HUDEP-2 (cell line): ENCODE data around the gene ZNF334.

Experiments used
- DNase-seq, 76 experiments: peaks; one replicate each; lab custom pipeline; 2025; ENCODE audit not compliant: unreplicated experiment in 76 of 76; lab: John Stamatoyannopoulos, UW

The ZNF334 gene

GRCh38 chr20:46546298-46546697 is 32.9 kb upstream of the ZNF334 start:
- DNase-seq: no peak

- no peak for DNase-seq
Measured at GRCh38 chr20:46545827-46546138, 32.4 kb upstream of the ZNF334 start.

GRCh38 chr20:46545077-46545826 is 31.9 kb upstream of the ZNF334 start:
- no peak for DNase-seq

- DNase-seq: no peak
Measured at GRCh38 chr20:46544576-46544975, 31.2 kb upstream of the ZNF334 start.

GRCh38 chr20:46543959-46544358 is 30.6 kb upstream of the ZNF334 start:
- DNase-seq: no peak

GRCh38 chr20:46543033-46543432 is 29.7 kb upstream of the ZNF334 start:
- DNase-seq: no peak

GRCh38 chr20:46541229-46541935 is 28.0 kb upstream of the ZNF334 start:
- DNase-seq: no peak

GRCh38 chr20:46539113-46539512 is 25.8 kb upstream of the ZNF334 start:
- no peak for DNase-seq

- DNase-seq: no peak
Measured at GRCh38 chr20:46530640-46531039, 17.3 kb upstream of the ZNF334 start.

- DNase-seq: peak in 1 of 76 experiments; percentile 2
Measured at GRCh38 chr20:46523696-46524328, 10.5 kb upstream of the ZNF334 start.

GRCh38 chr20:46523108-46523507 is 9.7 kb upstream of the ZNF334 start:
- DNase-seq: no peak

GRCh38 chr20:46520976-46521579 is 7.7 kb upstream of the ZNF334 start:
- peak in 23 of 76 experiments; percentile 1 to 43 (median 8) for DNase-seq

- no peak for DNase-seq
Measured at GRCh38 chr20:46520540-46520939, 7.2 kb upstream of the ZNF334 start.

- DNase-seq: no peak
Measured at GRCh38 chr20:46519471-46520068, 6.2 kb upstream of the ZNF334 start.

GRCh38 chr20:46509523-46509922 is 3.8 kb downstream of the ZNF334 start:
- no peak for DNase-seq

GRCh38 chr20:46507760-46508407 is 5.5 kb downstream of the ZNF334 start:
- DNase-seq: no peak

- no peak for DNase-seq
Measured at GRCh38 chr20:46505506-46505905, 7.9 kb downstream of the ZNF334 start.

- no peak for DNase-seq
Measured at GRCh38 chr20:46501961-46502360, 11.4 kb downstream of the ZNF334 start.

GRCh38 chr20:46501337-46501942 is 11.9 kb downstream of the ZNF334 start:
- DNase-seq: no peak

GRCh38 chr20:46494077-46494476 is 19.3 kb downstream of the ZNF334 start:
- no peak for DNase-seq
